Raji (cell line): ENCODE data around the gene GPR39.

Experiments used
- POLR2A ChIP-seq: IDR thresholded peaks from 2 replicates; pipeline ENCODE4 v1.6.1; 2011; ENCODE audit warnings: low read depth, low read length, control low read depth; ENCODE audit not compliant: insufficient read depth

GPR39 gene

DNA sequence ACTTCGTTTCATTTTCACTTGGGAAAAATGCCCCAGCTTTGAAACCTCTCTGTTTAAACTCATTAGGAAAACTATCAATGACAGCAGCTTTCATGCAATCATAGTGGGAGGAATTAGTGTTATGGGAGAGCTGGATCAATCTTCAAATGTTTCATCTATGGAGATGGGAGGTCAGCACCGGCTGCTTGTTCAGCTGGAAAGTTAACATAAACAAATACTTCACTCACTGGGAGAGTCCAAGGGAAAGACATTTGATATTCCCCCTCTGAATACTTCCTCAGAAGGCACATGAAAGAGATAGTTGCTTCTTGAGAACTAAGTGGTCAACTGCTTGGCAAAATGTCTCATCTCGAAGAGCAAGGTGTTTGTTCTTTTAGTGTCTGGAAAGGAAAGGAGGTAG lies 246.1 kb downstream of the GPR39 start:
- no peak for TF ChIP-seq POLR2A

DNA sequence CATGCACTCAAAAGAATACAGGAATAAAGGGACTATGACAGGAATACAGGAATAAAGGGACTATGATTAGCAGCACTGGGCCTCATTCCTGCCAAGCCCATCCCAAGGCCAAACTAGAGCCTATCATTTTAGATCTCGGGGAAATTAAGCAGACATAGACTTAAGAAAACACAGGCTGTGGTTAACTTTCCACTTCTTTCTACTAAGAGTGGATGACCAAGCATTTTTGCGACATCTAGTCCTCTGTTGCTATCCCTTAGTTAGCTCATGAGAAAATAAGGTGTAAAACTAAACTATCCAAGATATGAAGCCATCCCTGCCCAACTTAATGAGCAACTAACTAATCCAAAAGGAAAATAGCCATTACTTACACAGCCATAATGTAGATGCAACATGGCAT lies 247.5 kb downstream of the GPR39 start:
- TF ChIP-seq POLR2A: no peak

DNA sequence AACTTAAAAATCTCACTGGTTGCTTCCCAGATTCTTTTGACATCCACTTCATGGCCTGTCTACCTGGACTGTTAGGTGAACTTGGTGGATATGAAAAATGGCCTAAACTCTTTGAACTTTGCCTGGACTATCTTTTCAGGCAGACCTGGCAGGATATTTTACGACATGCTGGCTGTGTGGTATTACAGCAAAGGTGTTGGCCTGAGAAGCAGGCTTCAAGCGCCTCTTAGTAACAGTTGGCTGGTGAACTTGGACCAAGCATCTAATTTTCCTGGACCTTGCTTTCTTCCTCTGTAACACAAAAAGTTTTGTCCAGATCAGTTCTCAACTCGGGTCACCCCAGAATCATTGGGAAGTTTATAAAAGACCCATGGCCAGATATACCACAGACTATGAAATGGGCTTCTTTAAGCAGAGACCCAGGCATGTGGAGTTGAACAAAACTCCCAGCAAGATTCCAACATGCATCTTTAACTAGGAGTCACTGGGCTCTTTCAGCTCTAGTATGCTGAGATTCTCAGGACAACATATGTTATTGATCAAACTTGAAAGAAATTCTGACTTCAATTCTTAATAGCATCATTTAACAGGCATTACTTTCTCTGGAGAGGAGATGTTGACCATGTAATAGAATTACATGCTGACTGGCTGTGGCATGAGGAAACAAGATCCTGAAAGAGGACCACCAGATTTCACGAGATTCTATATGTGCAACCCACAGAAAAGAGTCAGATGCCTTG lies 249.0 kb downstream of the GPR39 start:
- TF ChIP-seq POLR2A: no peak

DNA sequence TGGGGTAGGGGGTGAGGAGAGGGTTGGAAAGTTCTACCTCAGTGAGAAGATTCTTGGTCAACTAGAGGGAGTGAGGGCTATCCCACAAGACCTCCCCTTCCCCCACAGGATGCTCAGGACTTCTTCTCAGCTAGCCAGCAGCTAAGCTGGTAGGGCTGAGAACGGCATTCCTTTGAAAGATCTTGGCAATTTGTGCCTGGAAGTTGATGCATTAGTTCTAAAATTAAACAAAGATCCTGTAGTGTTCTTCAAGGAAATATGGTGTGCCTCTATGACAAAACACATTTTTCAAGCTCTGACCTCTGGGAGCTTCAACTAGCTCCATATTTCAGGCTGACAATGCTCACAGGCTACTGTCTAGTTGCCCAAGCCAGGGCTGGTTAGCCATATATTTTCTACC lies 251.1 kb downstream of the GPR39 start:
- no peak for TF ChIP-seq POLR2A

DNA sequence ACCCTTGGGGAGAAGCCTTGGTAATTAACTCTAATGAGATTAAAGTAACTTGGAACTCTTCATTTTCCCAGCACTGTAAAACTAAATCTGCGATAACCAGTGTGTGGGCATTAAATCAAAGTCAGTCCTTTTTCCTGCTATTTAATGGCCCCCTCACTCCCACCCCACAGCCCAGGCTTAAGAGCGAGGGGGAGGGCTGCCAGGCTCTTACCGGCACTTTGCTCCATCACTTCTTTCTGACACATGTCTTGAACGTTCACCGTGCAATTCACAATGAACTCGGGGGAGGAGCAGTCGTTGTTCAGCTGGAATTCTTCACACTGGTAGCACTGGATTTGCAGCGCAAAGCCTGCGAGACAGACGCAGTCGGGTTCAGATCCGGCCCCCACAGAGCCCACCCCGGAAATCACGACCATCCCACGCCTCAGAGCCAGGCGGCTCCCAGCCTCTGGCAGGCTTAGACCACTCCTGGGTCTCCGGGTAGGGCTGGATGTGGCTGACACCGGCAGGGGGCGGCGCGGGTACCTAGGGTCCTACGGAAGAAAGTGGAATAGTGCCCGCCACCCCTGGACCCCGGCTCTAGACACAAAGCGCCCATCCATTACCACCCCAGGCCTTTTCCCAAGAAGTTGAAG lies 251.7 kb downstream of the GPR39 start:
- TF ChIP-seq POLR2A: no peak

DNA sequence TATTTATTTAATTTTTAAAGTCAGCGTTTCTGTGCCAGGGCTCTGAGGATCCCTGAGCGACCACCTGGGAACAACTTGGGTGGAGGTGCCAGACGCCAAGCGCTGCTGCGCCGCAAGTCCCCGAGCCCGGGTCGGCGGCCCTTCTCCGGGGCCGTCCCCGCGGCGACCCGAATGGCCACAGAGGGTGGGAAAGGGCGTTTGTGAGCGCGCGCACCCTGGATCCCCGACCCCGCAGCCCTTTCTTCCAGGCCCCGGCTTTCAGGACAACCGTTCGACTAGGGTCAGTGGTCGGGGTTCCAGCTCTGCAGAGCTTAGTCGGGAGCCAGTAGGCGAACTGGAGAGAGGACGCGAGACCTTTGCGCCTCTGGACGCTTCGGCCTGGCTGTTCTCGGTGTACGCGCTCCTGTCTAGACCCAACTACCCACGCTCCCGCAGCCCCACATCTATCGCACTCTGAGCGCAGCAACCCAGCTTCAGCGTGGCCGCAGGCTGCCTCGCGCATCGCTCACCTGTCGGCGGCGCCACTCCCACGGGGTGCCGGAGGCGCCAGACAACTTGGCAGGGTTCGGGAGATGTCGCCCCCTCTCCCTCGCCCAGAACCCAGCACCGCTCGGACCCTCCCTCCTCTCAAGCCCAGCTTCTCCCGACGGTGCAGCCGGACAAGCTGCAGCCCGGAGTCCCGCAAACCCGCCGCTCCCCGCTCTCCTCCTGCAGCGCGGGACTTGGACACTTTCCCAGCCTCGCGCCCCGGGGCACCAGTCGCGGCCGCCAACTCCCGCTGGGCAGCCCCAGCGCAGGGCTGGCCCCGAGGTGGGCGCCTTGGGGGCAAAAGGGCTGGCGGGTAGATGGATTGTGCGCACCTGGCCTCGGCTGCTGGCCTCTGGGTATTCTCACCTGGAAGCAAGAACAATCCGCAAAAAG lies 252.6 kb downstream of the GPR39 start:
- TF ChIP-seq POLR2A: no peak

DNA sequence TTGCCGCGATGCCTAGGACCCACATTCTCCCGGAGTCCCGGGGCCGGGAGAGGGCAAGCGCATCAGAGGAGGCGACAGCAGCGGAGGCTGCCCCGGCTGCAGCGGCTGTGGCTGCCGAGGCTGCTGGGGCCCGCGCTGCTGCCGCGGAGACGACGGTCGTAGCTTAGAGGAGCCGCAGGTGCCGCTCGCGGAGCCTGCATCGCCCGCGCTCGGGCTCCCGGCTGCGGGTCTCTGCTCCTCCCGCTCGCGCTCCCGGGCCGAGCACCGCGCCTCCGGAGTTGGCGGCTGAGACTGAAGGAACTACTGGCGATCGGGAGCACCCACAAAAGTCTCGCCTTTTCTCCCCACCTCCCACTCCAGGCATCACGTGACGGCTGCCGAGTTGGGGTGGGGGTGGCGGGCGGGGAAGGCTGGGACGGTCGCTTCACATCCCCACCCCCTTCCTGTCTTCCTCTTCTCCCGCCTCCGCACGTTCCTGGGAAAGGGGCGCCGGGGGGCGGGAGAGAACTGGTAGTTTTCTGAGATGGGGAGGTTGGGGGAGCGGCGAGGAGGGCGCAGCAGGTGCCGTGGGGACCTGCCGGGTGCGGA lies 253.4 kb downstream of the GPR39 start, which contains the start of gene LYPD1:
Gene LYPD1, minus strand, starts transcription at position 298 of the 588 bp plus-strand sequence. Its CDS starts 273 bp downstream, at position 25.
- TF ChIP-seq POLR2A: no peak

DNA sequence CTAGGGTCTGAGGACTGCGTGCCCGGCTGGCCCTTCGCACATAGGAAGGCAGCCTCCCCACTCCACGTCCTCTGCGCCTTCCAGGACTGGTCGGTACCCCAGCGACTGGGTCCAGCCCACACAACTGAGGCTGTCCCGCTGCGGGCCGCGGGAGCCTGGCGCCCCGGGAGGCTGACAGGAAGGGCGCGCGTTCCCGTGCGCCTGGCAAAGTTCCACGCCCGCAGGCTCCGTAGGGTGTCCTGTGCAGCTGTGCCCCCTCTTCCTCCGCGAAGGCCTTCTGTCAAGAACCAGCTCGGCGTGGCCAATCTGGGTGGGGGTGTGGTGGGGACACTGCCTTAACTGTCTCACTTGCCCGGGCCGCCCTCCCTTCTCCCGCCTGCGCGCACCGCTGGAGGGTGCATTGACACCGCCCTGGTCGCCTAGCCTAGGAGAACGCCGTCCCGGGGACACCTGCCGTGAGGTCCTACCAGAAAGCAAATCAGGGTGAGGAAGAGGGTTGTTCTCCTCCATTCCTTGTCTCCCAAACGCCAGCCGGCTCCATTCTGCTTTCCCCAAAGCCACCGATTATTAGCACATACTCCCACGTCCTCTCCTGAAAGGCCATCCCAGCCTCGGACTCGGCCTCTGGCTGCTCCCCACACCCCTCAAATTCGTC lies 254.0 kb downstream of the GPR39 start:
- TF ChIP-seq POLR2A: no peak

DNA sequence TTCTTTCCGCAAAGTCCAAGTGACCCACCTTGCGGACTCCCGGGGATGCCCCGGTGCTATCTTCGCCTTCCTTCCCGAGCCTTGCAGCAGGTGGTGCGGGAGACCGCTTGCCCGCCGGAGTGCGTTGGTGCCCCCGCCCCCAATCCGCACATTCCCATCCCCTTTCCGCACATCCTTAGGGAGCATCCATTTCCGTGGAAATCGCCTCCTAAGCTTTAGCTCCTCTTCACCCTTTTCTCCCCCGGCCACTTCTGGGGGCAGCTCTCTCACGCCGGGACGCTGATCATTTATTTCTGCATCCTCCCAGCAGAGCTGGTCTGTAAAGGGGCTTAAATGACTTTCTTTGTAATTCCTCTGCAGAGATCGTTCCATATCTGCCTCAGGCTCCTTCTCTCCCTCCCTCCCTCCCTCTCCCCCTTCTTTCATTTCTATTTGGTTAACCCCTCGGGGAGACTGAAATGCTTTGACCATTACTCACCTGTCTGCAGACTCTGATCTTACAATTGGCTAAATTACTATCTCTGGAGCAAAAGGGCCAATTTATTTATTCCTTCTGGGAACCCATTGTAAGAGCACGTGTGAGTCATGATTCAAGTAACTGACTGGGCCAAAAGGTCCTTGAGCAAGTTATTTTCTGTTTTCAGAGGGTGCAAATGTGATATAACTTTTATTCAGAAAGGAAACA lies 254.7 kb downstream of the GPR39 start:
- TF ChIP-seq POLR2A: no peak

DNA sequence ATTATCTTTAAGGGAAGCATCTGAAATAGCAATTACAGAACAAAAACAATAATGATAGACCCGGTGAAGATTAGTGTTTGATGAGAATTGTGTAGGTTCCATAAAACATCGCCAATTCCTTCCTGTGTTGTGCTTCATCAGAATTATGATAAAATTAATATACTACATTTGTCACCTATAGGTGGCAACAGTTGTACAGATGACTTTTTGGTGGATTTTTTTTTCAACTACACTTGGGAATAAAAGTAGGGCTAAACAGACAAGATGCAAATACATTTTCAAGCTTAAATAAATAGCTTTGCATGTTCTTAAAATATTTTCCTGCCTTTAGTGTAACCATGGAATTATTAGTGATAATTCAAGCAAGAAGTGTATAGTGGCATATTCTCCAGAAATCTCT lies 260.4 kb downstream of the GPR39 start:
- no peak for TF ChIP-seq POLR2A

DNA sequence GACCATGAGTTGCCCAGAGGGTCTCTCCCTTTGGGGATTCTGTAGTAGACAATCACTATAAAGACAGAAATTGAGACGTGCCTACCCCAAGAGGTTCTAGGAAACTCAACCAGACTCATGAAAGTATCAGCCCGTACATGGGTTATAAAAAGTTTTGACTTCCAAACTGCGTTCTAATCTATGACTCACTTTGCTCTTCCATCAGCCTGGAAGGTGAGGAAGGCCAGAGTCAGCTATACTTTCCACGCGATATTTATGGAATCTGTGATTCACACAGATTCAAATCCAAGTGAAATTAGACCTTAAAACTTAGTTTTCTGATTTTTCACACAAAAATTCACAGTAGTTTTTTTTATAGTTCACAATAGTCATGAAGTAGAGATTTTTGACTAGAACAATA lies 261.1 kb downstream of the GPR39 start:
- TF ChIP-seq POLR2A: no peak

DNA sequence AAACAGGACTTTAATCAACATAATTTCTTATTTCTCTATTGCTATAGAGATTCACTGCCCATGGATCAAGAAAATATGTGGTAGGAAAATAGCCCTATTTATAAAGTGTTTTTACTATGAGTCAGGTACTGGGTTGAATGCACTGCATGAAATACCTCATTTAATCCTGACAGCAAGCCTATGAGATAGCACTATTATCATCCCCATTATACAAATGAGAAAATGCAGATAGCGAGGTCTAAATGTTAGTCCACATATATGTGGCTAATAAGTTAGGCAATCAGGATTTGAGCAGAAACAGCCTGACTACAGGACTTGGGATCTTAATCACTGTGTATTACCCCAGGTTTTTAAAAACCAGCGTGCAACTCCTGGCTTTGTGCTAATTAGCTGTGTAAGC lies 261.9 kb downstream of the GPR39 start:
- TF ChIP-seq POLR2A: no peak

DNA sequence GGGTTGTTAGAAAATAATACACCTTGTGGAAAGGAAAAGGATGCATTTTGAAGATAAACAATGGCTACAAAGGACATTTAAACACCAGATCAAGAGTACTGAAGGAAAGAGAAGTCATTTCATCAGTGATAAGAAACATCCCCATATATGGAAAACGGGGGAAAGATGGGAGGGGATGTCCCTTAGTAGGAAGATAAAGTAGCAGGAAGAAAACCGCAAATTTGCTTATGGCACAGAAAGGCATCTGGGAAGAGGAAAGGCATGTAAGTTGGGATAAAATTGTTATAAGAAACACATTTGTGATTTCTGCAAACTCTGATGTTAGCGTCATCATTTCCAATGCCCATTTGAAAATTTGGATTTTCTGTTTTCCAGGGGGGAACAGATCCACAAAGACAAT lies 263.9 kb downstream of the GPR39 start:
- TF ChIP-seq POLR2A: no peak

DNA sequence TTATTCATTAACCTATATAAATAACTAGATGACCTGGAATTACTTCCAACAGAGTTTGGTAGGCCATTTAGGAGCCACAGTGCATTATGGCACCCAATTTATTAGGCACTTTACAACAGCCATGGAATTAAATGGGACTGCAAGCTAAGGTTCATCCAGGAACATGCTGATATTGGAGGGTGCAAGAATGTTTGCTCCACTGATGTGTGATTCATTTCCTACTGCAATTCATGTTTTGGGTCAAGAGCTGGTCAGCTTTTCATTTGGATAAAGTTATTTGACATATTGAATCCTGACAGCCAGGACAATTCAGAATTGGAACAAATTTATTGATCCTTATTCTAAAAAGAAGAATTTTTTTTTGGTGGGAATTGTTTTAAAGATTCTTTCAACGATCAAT lies 265.2 kb downstream of the GPR39 start:
- no peak for TF ChIP-seq POLR2A

DNA sequence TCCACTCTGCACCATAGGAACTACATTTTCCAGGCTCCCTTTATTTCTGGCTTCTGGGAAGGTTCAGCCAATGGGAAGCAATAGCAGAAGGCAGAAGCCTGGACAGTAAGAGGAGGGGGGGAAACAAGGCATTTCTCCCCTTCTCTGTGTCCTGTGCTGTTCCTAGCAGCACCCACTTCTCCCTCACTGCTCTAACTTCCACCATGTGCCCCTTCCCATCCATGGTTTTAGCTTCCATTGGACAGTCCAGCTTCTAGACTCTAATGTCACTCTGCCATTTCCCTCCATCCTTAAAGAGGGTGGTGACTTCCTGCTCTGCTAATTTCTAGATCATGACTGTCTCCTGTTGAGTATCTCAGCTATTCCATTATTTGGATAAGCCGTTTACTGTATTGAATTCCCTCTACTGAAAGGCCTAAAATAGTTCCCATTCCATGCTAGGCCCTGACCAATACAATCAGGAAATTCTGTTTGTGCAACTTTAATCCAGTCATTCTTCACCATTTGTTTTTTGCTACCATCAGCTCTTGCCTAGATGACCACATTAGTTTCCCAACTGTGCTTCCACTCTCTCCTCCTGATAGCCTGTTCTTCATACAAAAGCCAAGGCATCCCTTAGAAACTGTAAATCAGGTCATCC lies 274.2 kb downstream of the GPR39 start:
- no peak for TF ChIP-seq POLR2A
